Cardiac fibroblast (primary cell): ENCODE measurements around the gene SPATS2L.

Source experiments
- DNase-seq, 2 donors: peaks; one replicate each; pipeline versions ENCODE4 v3.0.0 to v3.0.0-alpha.2; 2010; ENCODE audit warnings: low read depth in 2 of 2
- H3K4me3 ChIP-seq, 2 donors: replicated peaks in 1 of 2; 1 replicate in 1 of 2; 2 replicates in 1 of 2; pipeline ENCODE4 v1.5.1; 2011; ENCODE audit warnings: low read depth in 2 of 2, low read length in 2 of 2, mild to moderate bottlenecking in 2 of 2, moderate library complexity in 1 of 2
- CTCF ChIP-seq: IDR thresholded peaks from one replicate; pipeline ENCODE4 v1.5.1; 2011; ENCODE audit warnings: low read depth, mild to moderate bottlenecking, low read length, inconsistent platforms

SPATS2L gene

DNA sequence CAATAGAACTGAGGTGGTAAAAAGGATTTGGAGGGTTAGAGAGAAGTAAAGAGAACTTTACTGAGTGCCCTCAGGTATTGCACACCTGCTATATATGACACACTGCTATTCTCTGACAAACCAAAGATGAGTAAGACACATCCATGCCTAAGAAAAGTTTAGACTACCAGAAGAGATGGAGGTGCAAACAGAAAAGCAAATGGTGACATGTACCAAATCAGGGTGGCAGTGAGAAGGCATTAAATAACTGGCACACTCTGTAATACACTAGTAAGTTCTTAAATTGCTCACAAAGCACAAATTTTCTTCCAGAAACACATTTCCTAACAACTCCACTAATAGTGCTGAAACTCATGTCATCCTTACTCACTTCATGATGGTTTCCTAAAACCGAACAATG lies 114.8 kb downstream of the SPATS2L start:
- no peak for DNase-seq
- H3K4me3 ChIP-seq: no peak overlapping the region
- TF ChIP-seq CTCF: no peak

- no peak for TF ChIP-seq CTCF
- DNase-seq: no peak
- H3K4me3 ChIP-seq: no peak overlapping the region
These were observed 115.6 kb downstream of the SPATS2L start for GRCh38 chr2:200422071-200422470.

- DNase-seq: no peak
- peak; percentile 18 for TF ChIP-seq CTCF
- no peak overlapping the region for H3K4me3 ChIP-seq
These were observed 116.2 kb downstream of the SPATS2L start for GRCh38 chr2:200422532-200423261.

- no peak for DNase-seq
These were observed 117.0 kb downstream of the SPATS2L start for GRCh38 chr2:200423541-200423940.

DNA sequence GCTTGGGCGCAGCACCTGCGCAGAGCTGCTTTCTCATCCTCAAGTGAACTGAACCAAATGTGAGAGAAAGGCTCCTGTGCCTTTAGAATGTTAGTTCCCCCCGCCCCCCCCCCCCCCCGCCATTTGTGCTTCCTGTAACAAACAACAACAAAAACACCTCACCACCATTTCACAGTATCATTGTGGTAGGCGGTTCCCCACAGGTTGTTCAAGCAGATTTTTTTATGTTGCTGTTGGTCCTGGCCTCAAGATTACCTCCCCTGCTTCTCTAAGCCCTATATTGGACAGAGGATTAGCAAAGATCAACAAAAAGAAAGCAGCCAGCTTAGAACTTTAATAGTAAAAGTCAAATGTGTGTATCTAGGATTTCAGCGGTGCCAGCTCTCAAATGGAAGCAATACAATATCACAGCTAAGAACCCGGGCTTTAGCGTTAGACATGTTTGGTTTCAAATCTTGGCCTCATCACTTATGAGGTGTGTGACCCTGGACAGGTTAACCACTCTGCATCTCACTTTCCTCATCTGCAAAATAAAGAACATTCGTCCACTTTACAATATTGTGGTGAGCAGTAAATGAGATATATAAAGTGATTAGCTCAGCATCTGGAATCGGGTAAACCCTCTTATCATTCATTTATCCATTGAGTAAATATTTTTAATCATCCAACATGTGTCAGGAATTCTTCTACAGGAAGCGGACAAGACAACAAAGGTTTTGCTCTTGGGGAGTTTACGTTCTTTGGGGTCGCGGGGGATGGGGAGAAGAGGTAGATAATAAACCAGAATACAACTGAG lies 118.7 kb downstream of the SPATS2L start:
- no peak for TF ChIP-seq CTCF
- H3K4me3 ChIP-seq: no peak overlapping the region
- no peak for DNase-seq

More at GRCh38 chr2:200423541-200423940, 117.0 kb downstream of the SPATS2L start:
- no peak overlapping the region for H3K4me3 ChIP-seq
- no peak for TF ChIP-seq CTCF

DNA sequence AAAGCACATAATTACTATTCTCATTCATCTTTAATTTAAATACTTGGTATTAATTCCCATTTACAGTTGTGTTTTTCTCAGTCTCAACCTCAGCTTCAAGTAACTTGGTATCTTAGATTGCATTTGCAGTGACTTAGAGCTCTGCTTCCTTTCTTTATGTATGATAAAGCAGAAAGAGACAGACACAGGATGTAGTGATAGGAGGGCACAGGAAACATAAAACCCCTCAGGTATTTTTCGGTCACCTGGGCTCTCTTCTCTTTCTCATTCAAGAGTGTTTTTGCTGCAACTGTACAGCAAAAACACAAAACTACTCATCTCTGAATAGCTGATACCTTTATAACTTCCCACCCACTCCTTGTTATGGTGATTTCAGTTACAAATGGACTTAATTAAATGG lies 120.3 kb downstream of the SPATS2L start:
- no peak for DNase-seq
- H3K4me3 ChIP-seq: no peak overlapping the region
- no peak for TF ChIP-seq CTCF
